ENCODE data around the gene RABAC1.

DNA sequence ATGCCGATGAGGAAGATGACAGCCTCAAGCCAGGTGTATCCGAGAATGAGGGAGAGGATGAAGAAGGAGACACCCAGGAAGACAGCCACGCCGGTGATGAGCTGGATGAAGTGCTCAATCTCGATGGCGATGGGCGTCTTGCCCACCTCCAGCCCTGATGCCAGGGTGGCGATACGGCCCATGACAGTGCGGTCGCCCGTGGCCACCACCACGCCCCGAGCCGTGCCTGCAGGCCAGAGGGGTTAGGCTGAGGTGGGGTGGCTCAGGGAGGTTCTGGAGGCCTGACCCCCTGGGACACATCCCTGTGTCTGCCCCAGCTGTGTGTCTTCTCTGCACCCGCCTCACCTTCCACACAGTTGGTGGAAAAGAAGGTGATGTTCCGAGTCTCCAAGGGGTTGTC lies 25.8 kb upstream of the RABAC1 start:
- TF ChIP-seq EZH2 (IDR thresholded peaks at IDR 0.05) (no peak), CEBPB (IDR thresholded peaks at IDR 0.05; ENCODE audit: low read depth) (no peak), POLR2AphosphoS5 (IDR thresholded peaks at IDR 0.05; ENCODE audit: low read depth, low read length) (no peak)
- TF ChIP-seq, protein P1, sequence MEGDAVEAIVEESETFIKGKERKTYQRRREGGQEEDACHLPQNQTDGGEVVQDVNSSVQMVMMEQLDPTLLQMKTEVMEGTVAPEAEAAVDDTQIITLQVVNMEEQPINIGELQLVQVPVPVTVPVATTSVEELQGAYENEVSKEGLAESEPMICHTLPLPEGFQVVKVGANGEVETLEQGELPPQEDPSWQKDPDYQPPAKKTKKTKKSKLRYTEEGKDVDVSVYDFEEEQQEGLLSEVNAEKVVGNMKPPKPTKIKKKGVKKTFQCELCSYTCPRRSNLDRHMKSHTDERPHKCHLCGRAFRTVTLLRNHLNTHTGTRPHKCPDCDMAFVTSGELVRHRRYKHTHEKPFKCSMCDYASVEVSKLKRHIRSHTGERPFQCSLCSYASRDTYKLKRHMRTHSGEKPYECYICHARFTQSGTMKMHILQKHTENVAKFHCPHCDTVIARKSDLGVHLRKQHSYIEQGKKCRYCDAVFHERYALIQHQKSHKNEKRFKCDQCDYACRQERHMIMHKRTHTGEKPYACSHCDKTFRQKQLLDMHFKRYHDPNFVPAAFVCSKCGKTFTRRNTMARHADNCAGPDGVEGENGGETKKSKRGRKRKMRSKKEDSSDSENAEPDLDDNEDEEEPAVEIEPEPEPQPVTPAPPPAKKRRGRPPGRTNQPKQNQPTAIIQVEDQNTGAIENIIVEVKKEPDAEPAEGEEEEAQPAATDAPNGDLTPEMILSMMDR (IDR thresholded peaks at IDR 0.05 in 2 of 3, conservative IDR thresholded peaks at IDR 0.05 in 1 of 3; ENCODE audit: borderline replicate concordance in 1 of 3, insufficient read depth in 1 of 3, low read depth in 2 of 3, low read length in 2 of 3), result no peak
- TF ChIP-seq, protein P2, sequence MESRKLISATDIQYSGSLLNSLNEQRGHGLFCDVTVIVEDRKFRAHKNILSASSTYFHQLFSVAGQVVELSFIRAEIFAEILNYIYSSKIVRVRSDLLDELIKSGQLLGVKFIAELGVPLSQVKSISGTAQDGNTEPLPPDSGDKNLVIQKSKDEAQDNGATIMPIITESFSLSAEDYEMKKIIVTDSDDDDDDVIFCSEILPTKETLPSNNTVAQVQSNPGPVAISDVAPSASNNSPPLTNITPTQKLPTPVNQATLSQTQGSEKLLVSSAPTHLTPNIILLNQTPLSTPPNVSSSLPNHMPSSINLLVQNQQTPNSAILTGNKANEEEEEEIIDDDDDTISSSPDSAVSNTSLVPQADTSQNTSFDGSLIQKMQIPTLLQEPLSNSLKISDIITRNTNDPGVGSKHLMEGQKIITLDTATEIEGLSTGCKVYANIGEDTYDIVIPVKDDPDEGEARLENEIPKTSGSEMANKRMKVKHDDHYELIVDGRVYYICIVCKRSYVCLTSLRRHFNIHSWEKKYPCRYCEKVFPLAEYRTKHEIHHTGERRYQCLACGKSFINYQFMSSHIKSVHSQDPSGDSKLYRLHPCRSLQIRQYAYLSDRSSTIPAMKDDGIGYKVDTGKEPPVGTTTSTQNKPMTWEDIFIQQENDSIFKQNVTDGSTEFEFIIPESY (IDR thresholded peaks at IDR 0.05; ENCODE audit: extremely low read depth, insufficient replicate concordance, low read length), result no peak

Data from HCT116 (cell line).